Measurements from ENCODE around the gene FANCI.

DNA sequence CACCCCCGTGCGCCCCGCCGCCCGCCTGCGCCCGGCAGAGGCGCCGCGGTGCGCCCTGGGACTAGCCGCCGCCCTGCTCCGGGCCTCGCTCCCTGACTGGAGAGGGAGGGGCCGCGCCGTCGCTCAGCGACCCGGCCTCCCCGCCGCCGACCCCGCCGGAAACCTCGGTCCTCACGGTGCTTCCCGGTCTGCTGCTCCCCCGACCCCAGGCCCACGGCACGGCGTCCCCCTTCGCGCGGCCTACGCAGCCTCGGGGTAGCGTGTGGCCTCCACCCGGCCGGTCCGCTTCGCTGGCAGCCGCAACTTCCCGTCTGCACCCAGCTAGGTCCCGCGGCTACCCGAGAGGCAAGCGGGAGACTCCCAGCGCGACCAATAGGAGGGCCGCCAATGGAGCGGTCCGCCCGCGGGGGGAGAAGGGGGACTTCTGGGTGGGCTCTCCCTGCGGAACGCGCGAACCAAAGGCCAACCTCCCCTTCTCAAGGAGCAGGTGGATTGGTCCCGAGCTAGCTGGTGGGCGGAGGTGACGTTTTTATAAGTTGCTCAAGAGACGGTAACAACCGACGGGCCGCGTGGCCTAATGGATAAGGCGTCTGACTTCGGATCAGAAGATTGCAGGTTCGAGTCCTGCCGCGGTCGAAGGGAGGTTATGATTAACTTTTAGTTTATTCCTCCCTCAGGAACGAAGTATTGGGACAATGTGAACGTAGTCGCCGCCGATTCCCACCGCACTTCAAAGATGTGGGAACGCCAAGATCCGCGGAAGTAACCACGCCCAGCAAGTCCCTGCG lies 90.9 kb downstream of the FANCI start, which contains the start of gene POLG:
- TF ChIP-seq, protein P1, sequence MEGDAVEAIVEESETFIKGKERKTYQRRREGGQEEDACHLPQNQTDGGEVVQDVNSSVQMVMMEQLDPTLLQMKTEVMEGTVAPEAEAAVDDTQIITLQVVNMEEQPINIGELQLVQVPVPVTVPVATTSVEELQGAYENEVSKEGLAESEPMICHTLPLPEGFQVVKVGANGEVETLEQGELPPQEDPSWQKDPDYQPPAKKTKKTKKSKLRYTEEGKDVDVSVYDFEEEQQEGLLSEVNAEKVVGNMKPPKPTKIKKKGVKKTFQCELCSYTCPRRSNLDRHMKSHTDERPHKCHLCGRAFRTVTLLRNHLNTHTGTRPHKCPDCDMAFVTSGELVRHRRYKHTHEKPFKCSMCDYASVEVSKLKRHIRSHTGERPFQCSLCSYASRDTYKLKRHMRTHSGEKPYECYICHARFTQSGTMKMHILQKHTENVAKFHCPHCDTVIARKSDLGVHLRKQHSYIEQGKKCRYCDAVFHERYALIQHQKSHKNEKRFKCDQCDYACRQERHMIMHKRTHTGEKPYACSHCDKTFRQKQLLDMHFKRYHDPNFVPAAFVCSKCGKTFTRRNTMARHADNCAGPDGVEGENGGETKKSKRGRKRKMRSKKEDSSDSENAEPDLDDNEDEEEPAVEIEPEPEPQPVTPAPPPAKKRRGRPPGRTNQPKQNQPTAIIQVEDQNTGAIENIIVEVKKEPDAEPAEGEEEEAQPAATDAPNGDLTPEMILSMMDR (conservative IDR thresholded peaks at IDR 0.05; ENCODE audit: low read depth in 2 of 2): no peak
- TF ChIP-seq, protein P2, sequence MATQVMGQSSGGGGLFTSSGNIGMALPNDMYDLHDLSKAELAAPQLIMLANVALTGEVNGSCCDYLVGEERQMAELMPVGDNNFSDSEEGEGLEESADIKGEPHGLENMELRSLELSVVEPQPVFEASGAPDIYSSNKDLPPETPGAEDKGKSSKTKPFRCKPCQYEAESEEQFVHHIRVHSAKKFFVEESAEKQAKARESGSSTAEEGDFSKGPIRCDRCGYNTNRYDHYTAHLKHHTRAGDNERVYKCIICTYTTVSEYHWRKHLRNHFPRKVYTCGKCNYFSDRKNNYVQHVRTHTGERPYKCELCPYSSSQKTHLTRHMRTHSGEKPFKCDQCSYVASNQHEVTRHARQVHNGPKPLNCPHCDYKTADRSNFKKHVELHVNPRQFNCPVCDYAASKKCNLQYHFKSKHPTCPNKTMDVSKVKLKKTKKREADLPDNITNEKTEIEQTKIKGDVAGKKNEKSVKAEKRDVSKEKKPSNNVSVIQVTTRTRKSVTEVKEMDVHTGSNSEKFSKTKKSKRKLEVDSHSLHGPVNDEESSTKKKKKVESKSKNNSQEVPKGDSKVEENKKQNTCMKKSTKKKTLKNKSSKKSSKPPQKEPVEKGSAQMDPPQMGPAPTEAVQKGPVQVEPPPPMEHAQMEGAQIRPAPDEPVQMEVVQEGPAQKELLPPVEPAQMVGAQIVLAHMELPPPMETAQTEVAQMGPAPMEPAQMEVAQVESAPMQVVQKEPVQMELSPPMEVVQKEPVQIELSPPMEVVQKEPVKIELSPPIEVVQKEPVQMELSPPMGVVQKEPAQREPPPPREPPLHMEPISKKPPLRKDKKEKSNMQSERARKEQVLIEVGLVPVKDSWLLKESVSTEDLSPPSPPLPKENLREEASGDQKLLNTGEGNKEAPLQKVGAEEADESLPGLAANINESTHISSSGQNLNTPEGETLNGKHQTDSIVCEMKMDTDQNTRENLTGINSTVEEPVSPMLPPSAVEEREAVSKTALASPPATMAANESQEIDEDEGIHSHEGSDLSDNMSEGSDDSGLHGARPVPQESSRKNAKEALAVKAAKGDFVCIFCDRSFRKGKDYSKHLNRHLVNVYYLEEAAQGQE (IDR thresholded peaks at IDR 0.05; ENCODE audit: unreplicated experiment): no peak

All from GM23338 (cell line).